ENCODE results near the gene EIF4E1B. TPM values are rescaled to one million over a fixed set of nuclear protein-coding genes. Genes with fewer than 3 reads are reported as not detected.

The EIF4E1B gene
- total and polyA plus RNA-seq, 12 donors = not detected

DNA sequence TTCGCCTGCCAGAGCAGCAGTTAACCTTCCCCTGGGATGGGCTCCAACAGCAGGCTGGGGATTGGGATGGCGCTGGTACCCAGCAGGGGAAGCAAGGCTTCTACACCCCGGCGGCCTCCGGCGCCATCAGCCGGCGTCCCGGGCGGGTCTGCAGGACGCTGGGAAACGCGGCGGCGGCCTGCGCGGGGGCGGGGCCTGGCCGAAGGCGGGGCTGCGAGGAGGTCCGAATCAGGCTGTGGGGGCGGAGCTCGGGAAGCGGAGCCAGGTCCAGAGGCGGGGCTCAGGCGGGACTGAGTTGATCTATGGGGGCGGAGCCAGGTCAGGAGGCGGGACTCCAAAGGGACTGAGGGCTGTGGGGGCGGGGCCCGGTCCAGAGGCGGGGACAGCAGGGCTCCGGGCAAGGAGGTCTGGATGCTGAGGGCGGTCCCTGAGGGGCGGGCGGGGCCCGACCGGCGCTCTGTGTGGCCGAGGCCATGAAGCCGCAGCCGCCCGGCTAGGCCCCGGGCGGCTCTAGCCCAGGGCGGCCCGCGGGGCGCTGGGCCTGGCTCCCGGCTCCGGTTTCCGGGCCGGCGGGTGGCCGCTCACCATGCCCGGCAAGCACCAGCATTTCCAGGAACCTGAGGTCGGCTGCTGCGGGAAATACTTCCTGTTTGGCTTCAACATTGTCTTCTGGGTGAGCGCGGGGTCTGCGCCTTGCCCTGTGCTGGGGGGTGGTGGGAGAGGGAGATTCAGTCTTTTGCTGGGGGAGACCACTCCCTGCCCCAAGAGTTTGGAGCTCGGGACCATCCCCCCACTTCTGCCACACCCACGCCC lies 16.8 kb downstream of the EIF4E1B start, which contains the start of gene TSPAN17:
TSS of gene TSPAN17 (plus strand) at position 455 of the 813 bp plus-strand sequence. CDS start at position 587, 132 bp downstream.
- H3K4me1 ChIP-seq = peaks cover 10 to 29% (median 20%) of the 10 kb centered on the region in 9 donors
- H3K4me3 ChIP-seq = peak within 1 kb of the TSS; percentile 51 to 90 (median 79)
- TF ChIP-seq, protein P1, sequence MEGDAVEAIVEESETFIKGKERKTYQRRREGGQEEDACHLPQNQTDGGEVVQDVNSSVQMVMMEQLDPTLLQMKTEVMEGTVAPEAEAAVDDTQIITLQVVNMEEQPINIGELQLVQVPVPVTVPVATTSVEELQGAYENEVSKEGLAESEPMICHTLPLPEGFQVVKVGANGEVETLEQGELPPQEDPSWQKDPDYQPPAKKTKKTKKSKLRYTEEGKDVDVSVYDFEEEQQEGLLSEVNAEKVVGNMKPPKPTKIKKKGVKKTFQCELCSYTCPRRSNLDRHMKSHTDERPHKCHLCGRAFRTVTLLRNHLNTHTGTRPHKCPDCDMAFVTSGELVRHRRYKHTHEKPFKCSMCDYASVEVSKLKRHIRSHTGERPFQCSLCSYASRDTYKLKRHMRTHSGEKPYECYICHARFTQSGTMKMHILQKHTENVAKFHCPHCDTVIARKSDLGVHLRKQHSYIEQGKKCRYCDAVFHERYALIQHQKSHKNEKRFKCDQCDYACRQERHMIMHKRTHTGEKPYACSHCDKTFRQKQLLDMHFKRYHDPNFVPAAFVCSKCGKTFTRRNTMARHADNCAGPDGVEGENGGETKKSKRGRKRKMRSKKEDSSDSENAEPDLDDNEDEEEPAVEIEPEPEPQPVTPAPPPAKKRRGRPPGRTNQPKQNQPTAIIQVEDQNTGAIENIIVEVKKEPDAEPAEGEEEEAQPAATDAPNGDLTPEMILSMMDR (IDR thresholded peaks at IDR 0.05) = peak in 7 of 9 donors; percentile 29 to 70 (median 40)
- intact Hi-C loops (cut with DNase I) = loop anchor here in 6 of 10 donors (2.0 to 10.0 kb wide), 4 partner anchors 72 to 200 kb away; partner anchors contain the start of gene FAF2 (in 1 of the 6)
- 0 to 1% methylated on average over 59 to 63 of the region's 63 CpGs for WGBS, 2 donors
- peak within 1 kb of the TSS; percentile 25 to 92 (median 80) for H3K27ac ChIP-seq
- peak; percentile 97 to 99 (median 98) for ATAC-seq
- DNase-seq = peak; percentile 100
- H3K27me3 ChIP-seq = no peaks in the 10 kb centered on the region
- H3K36me3 ChIP-seq = peaks cover 0 to 2% (median 0%) of the 10 kb centered on the region in 9 donors
- H3K9me3 ChIP-seq = no peaks in the 10 kb centered on the region

DNA sequence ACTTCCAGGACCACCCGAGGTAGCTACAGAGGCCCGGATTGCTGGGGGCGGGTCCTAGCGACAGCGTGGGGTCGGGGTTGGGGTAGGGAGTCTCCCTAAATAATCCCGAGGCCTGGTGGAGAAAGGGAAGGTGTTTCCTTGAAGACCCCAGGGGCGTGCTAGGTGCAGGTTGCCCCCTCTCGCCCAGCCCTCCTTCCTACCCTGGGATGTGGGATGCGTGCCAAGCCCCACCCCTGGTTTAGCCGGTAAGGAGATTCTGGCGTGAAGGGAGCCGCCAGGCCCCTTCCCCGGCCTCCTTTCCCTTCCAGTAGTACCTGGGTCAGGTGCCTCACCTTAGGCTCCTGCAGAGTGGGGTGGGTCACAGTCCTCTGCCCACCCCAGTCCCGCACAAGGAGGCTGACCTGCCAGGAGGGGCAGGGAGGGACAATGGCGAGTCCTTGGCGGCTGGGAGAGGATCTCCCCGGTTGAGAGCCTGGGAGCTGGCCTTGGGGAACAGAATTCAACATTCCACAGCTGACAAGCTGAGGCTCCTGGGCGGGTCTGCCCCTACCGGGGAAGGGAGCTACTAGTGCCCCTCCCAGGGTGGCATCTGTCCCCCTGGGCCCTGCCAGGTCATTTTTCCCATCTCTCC lies 17.5 kb downstream of the EIF4E1B start:
- ATAC-seq (peak in 1 of 8 donors; percentile 0), DNase-seq (peak; percentile 56 to 62)
- no peaks in the 10 kb centered on the region for H3K27me3 ChIP-seq
- TF ChIP-seq, protein P1 (IDR thresholded peaks at IDR 0.05) = no peak
- intact Hi-C loops (cut with DNase I) = loop anchor here in 6 of 10 donors (2.0 to 10.0 kb wide), 4 partner anchors 73 to 201 kb away; partner anchors contain the start of gene FAF2 (in 1 of the 6)
- peaks cover 10 to 33% (median 20%) of the 10 kb centered on the region in 9 donors for H3K4me1 ChIP-seq
- no peaks in the 10 kb centered on the region for H3K9me3 ChIP-seq
- peaks cover 0 to 9% (median 4%) of the 10 kb centered on the region in 9 donors for H3K36me3 ChIP-seq
- H3K4me3 ChIP-seq = peak overlapping the region; percentile 51 to 90 (median 79)
- peak overlapping the region in 9 of 10 donors; percentile 49 to 92 (median 80) for H3K27ac ChIP-seq
- WGBS, 2 donors = 7 to 8% methylated on average over 20 of the region's 20 CpGs

DNA sequence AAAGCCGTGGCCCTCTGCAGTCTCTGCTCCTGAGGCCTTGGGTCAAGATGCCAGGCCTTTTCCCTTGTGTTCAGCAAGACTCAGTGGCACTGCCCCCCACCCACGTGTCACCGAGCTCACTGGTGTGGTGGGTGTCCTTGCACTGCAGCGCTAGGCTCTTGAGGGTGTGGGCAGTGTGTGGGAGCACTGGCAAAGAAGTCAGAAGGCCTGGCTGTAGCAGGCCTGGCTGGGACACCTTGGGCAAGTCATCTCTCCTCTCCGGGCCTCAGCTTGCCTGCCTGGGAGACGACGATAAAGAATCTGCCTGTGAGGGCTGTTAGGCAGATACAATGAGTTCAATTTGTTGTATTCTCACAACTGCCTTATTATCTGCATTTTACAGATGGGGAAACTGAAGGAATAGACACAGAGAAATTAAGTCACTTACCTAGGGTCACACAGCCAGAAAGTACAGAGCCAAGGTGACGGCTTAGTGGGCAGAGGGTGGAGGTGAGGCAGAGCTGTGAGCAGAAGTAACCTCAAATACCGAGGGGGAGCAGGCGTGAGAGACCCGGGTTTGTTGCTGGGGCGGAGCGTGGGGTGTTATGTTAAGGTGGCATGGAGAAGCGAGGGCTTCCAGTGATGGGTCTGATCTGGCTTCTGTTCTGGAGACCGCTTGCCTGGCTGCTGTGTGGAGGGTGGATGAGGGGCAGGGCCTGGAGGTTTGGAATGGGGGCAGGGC lies 18.2 kb downstream of the EIF4E1B start:
- WGBS, 2 donors = 80% methylated on average over 15 of the region's 15 CpGs
- Histone ChIP-seq H3K4me3 (peak overlapping the region in 9 of 10 donors; percentile 51 to 90 (median 79)), H3K9me3 (no peaks in the 10 kb centered on the region), H3K36me3 (peaks cover 0 to 16% (median 11%) of the 10 kb centered on the region in 9 donors), H3K27ac (peak overlapping the region in 8 of 10 donors; percentile 7 to 92 (median 81)), H3K27me3 (no peaks in the 10 kb centered on the region), H3K4me1 (peaks cover 10 to 33% (median 20%) of the 10 kb centered on the region in 9 donors)
- intact Hi-C loops (cut with DNase I) = loop anchor here in 5 of 10 donors (5.0 to 10.0 kb wide), 3 partner anchors 74 to 201 kb away; partner anchors contain the start of gene FAF2 (in 1 of the 5)
- ATAC-seq = no peak
- DNase-seq = no peak
- TF ChIP-seq, protein P1 (IDR thresholded peaks at IDR 0.05) = no peak

Measured in heart right ventricle (tissue), 16 donors.